Measurements from ENCODE around the gene BCL2L2.

DNA sequence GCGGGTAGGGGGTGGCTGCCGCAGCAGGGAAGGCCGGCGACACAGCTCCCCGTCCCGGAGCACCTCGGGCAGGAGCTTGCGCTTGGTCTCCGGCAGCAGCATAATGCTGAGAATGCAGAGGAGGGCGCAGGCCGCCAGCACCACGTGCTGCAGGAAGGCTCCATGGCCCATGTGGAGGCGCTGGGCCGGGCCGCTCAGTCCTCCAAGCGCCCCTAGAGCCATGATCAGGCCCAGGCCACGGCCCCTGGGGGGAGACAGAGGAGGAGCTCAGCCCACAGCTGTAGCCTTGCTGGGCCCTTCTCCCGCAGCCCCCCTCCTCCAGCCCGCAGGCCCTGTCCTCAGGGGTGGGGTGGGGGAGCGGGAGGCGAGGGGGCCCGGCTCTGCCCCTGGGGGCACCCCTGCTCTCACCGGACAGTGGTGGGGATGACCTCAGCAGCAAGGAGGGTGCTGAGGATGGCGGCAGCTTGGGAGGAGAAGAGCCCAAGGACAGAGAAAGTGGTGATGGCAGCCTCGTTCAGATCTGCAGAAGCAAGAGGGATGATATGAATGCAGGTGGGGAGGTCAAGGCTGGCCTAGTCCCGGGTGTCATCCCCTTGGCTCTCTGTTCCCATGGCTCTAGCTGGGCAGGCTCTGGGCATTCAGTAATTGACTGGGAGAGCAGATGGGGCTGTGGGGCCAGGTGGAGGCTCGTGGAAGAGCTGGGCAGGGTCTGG is 40.2 kb downstream of the BCL2L2 start:
- TF ChIP-seq, protein P1, sequence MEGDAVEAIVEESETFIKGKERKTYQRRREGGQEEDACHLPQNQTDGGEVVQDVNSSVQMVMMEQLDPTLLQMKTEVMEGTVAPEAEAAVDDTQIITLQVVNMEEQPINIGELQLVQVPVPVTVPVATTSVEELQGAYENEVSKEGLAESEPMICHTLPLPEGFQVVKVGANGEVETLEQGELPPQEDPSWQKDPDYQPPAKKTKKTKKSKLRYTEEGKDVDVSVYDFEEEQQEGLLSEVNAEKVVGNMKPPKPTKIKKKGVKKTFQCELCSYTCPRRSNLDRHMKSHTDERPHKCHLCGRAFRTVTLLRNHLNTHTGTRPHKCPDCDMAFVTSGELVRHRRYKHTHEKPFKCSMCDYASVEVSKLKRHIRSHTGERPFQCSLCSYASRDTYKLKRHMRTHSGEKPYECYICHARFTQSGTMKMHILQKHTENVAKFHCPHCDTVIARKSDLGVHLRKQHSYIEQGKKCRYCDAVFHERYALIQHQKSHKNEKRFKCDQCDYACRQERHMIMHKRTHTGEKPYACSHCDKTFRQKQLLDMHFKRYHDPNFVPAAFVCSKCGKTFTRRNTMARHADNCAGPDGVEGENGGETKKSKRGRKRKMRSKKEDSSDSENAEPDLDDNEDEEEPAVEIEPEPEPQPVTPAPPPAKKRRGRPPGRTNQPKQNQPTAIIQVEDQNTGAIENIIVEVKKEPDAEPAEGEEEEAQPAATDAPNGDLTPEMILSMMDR (IDR thresholded peaks at IDR 0.05), result no peak
- no peak for TF ChIP-seq POLR2A (IDR thresholded peaks at IDR 0.05)
